HPDE6-E6E7 (cell line): ENCODE data around the gene GPR89B.
"Not testable (repeated sequence)": the region's sequence is repeated elsewhere in the genome, so short reads cannot be mapped to it uniquely, and the experiment has no call there.

ENCODE experiments used
- DNase-seq: peaks from one replicate; pipeline ENCODE4 v3.0.0; 2011; ENCODE audit warnings: missing footprints; ENCODE audit errors: extremely low spot score

The GPR89B gene

DNA sequence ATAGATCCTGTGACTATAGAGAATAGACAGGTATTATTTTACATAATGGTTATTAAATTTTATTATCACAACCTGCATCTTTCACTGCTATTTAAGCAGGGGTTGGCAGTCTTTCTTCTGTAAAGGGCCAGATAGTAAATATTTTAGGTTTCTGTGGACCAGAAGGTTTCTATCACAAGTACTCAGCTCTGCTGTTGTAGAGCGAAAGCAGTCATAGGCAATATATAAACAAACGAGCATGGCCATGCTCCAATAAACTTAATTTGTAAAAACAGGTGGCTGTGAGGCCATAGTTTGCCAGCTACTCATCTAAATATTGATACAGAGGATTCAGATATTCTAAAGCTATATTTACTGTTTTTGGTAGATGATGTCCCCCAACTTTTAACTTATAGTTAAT, 12.2 kb downstream of the GPR89B start:
- not testable (repeated sequence) for DNase-seq

DNA sequence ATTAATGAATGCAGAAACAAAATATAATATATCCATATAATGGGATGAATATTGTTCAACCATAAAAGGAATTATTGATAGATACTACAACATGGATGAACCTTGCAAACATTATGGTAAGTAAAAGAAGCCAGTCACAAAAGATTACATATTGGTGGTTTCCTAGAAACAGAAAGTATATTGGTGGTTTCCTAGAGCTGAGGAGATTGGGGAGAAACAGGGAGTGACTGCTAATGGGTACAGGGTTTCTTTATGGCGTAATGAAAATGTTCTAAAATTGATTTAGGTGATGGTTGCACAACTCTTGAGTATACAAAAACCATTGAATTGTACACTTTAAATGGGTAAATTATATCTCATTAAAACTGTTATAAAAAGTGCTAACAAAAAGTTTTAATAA, 14.3 kb downstream of the GPR89B start:
- not testable (repeated sequence) for DNase-seq

DNA sequence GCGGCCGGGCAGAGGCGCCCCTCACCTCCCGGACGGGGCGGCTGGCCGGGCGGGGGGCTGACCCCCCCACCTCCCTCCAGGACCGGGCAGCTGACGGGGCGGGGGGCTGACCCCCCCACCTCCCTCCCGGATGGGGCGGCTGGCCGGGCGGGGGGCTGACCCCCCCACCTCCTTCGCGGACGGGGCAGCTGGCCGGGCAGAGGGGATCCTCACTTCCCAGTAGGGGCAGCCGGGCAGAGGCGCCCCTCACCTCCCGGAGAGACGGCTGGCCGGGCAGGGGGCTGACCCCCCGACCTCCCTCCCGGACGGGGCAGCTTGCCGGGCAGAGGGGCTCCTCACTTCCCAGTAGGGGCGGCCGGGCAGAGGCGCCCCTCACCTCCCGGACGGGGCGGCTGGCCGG, 21.3 kb downstream of the GPR89B start:
- not testable (repeated sequence) for DNase-seq

DNA sequence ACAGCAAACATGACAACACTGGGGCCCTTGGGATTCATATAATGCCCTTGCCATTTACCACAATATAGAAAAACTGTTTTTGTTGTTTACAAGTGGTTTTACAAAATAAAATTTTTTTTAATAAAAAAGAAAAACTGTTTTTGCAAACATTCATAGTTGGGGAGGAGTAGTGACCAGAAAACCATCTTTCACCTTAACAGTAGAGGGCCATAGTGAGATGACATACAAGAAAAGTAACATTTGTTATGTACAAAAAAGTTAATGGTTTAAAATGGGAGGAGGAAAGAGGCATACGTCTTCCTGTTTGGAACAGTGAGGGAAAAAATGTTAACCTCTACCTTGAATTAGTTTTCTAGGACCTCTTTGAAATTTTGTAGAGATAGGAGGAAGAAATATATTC, 30.7 kb downstream of the GPR89B start:
- not testable (repeated sequence) for DNase-seq

DNA sequence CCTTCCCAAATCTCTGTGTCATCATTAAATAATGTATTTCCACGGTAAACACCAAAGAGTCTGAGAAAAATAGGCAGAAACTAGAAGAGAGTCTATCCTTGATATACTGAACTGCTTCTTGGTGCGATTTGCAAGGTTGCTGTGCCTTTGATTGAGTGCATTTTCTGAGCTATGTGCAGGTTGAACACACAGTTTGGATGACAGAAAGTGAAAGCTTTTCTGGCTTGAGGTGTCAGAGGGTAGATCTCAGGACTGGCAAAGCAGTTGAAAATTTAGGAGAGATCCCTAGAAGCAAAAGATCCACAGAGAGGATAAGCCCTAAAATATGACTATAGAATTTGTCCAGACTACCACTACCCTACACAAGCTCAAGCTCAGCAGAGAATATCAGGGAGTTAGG, 31.5 kb downstream of the GPR89B start:
- not testable (repeated sequence) for DNase-seq

DNA sequence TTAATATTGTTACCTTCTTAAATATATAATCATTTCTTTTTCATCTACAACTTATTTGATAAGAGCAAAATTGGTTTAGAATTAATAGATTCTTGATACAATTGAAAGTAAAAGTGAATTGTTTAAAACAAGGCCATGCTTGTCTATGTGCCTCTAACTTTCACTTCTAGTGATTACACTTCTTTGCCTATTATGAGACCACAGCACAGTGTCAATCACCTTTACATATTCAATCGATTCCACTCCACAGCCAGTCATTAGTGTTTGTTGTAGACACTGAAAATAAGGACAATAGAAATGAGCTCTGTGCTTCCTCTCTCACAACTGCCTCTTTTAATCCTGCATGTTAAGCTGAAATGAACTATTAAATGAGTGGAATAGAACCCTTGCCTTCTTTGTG, 36.4 kb downstream of the GPR89B start:
- not testable (repeated sequence) for DNase-seq

DNA sequence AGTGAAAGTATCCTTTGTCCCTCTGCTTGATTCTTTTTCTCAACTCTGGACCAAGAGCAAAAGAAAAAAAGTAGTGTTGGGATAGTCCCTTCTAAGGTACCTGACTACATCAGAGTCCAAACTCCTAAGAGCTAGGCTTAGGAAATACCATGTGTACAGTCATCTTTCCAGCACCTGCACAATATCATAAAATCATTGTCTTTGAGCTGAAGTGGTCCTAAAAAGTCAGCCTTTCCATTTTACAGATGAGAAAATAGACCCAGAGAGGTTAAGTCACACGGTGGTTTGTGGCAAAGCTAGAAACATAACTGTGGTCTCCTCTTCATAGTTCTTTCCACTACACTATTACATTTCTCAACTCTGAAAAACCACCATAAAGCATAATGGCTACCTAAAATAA, 38.4 kb downstream of the GPR89B start:
- DNase-seq: not testable (repeated sequence)

DNA sequence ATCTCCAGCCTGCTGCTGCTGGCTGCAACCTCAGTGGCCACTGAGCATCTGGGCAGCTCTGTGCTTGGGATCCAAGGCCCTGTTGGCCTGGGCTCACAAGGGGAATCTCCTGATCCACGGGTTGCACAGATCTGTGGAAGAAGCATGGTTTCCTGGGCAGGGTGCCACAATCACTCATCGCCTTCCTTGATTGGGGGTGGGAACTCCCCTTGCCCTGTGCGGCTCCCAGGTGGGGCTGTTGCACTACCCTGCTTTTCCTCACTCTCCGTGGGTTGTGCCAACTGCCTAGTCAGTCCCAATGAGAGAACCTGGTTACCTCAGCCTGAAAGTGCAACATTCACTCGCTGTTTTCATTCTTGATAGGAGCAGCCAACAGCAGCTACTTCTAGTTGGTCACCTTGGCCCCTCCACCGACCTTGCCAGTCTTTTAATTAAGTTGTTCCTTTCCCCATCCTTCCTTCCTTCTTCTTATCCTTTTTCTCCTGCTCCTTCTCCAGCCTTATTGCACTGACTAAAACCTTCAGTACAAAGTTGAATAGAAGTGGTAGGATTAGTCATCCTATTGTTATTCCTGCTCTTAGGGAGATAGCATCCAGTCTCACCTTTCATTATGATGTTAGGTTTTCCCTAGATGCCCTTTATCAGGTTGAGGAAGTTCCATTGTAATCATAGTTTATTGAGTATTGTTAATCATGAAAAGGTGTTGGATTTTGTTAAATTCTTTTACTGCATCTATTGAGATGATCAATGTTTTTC, 50.9 kb downstream of the GPR89B start:
- peak; percentile 0 for DNase-seq

DNA sequence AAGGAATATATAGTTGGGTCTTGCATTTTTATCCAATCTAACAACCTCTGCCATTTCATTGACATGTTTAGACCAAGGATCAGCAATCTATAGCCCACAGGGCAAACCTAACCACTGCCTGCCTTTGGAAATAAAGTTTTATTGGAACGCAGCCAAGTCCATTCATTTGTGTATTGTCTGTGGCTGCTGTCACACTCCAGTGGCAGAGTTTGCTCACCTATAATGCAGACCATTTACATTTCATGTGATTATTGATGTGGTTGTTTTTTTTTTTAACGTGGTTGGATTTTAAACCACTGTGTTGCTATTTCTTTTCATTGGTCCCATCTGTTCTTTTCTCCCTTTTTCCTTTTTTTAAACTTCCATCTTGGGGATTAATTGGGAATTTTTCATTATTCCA, 57.2 kb downstream of the GPR89B start:
- DNase-seq: not testable (repeated sequence)

DNA sequence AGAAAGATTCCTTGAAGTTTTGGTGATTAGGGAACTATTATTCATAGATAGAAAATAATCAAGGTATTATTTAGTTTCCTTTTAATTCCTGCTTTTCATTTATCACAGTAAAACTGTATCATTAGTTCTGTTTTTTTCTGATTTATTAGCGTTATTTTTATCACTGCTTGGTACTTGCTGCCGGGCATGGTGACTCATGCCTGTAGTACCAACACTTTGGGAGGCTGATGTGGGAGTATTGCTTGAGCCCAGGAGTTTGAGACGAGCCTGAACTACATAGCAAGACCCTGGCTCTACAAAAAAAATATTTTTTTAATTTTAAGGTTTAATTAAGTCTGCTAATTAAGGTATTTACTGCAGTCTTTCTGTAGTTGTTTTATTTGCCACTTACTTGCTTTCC, 59.7 kb downstream of the GPR89B start:
- not testable (repeated sequence) for DNase-seq

DNA sequence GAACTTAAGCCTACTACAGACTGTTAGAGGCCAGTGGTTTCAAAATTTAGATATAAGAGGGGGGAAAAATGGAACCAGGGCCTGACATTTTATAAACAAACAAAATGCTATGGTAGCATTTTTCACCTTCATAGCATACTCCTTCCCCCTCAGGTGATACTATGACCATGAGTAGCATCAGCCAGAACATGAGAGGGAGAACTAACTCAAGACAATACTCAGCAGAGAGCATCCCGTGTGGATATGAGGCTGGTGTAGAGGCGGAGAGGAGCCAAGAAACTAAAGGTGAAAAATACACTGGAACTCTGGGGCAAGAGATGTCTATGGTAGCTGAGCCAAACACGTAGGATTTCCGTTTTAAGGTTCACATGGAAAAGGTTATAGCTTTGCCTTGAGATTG, 64.7 kb downstream of the GPR89B start:
- not testable (repeated sequence) for DNase-seq

DNA sequence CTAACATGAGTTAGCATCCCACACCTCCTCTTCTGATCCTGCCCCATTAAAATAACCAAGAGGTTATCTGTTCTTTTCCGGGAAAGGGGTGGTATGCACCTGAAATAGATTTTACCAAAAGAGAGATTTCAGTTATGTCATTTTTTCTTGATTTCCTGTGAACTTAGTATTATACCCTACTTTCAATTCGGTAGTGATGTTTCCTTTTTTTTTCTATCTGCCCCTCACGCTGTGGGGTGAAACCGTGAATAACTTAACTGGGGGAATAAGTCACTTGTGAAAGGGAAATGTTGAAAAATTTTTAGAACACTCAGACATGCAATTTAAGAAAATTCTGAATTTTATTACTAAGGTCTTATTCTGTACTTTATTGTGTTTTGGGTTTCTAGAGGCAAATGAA, 65.2 kb downstream of the GPR89B start:
- not testable (repeated sequence) for DNase-seq

DNA sequence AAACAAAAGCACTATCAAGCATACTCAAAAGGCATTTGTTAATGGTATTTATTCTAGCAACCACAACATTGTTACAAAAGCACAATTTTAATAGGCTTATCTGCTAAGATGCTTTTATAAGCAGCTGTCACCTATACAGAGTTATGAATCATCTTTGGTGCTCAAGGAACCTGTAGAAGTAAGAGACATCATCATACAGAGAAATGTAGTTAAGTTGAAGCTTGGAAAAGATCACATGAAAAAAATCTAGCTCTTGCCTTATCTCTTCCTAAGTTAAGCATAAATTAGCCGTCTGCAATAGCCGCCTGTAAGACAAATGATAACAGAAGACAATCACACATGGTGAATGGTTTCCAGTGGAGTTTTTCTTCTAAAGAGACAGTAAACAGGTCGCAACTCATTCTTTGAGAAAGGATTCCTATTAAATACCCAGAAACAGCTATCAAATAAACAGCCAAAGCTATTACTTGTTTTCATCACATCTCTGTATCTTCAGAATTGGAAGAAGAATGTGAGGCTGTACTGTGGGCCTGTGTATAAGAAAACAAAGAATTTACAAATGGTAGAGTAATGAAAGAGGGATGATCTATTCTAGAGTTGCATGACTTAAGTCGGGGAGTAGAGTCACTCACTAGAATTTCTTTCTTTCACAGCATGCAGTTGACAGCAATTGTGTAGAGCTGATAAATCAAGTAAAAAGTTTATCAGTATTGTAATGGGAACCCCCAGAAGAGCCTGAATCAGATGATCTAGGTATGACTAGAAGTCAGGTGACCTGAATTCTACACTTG, 65.8 kb downstream of the GPR89B start:
- not testable (repeated sequence) for DNase-seq

DNA sequence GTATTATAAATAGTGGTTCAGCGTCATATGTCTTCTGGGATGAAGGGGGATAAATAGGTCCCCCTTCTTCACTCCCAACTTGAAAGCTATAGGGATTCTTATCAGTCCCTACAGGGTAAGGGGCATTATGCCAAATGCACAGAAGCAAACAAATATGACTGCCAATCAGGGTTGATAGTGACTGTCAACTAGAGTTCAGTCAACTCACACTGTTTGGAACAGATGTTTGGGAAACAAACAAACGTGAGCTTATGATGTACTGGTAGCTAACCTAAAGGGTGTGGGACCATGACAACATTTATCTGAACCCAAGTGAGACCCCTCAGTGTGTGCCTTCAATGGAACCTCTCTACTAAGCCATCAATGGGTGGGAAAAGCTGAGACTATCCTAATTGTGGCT, 67.9 kb downstream of the GPR89B start:
- DNase-seq: not testable (repeated sequence)

DNA sequence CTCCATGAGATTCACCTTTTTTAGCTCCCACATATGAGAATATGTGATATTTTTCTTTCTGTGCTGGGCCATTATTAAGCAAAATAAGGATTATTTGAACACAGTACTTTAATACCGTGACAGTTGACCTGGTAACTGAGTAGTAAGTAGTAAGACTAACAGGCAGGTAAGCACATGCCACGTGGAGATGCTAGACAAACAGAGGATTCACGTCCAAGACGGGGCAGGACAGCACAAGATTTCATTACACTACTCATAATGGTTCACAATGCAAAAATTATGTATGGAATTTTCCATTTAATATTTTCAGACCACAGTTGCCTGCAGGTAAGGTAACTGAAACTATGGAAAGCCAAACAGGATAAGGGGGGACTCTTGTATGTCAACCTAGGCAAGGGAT, 79.5 kb downstream of the GPR89B start:
- DNase-seq: not testable (repeated sequence)

DNA sequence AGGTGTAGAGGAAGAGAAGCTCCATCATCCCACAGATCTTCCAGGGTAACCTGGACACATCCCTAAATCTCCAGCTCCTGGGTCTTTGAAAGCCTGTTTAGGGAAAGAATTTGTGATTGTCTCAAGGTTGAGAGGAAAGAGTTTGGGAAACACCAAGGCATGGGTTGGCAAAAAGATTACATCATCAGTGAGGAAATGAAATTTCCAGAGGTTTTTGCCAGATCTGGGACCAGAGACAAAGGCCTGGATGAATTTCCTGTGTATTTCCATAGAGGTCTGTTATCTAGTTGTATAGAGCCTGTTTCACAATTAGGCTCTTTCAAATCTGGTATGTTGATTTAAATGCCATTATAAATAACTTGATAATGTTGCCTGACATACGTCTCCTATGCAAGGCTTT, 82.3 kb downstream of the GPR89B start:
- no peak for DNase-seq

DNA sequence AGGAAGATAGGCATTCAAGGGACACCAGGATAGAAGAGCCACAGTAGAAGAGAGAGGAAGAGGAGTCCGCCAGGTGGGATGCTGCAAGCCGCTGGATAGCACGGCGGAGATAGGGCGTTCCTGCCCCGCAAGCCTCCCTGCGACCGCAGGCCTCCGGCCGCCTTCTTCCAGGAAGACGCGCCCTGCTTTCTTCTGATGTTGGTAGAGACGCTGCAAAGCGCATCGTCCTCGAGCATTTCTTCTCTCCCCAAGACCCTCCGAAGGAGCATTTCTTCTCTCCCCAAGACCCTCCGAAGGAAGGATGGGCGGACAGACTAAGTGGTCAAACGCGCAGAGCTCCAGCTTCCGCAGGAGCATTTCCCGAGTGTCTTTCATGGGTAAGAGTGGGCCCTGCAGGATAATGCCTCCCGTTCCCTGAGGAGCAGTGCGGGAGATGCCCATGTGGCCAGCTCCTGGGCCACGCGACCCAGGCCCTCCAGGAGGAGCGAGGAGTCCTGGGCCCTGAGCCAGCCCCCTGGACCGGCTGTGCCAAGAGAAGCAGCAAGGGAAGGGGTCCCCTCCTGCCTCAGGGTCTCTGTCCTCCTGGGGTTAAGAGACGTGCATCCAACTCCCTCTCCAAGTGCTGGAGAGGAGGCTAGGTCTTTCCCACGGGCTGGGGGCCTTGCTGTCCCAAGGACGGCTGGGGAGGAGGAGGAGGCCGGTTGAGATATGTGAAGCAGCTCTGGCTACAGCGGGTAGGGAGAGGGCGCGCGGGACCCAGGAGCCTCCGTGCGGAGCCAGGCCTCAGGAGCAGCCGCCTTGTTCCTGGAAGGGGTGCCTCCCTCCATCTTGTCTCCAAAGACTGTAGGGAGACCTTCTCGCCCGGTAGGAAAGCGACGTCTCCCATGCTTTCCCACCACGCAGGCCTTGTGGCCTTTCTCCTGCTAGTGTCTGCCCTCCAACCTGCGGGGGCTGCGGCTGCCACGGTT, 85.2 kb downstream of the GPR89B start:
- DNase-seq: not testable (repeated sequence)

DNA sequence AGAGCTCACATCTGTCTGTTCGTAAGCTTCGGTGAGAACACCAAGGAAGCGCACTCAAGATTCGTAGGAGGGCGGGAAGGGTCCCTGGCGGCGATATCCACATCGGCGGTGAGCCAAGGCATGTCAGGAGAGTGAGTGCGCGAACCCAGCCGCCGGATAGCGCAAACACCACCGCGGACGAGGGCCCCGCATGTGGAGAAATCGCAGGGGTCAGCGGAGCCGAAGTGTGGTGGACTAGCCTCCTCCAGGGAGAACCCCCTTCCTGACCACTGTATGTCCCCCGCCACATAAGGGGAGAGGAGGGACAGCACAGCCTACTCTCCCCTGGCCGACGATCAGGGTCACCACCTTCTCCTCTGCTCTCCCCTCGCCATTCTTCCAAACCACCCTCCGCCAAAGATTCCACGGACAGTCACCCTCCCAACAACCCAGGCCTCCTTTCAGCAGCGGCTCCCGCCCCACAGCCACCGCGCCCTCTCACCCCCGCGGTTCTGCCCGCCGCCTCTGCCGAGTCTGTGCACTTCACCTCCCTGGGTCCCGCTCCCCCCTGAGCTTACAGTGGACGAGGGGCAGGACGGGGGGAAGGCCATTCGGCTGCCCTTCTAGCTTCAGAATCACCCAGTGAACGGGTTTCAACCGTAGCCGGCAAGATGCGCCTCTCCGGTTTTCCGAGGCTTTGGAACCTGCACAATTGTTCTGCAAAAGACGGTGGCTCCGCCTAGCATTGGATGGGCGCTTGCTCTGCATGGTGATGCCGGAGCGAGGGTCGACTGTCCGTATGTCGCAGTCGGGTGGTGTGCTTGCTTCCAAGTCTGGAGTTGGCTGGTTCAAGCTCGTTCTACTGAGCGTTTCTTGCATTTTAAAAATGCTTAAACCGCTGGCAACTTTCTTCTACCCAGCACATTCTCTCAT, 86.3 kb downstream of the GPR89B start:
- DNase-seq: not testable (repeated sequence)

DNA sequence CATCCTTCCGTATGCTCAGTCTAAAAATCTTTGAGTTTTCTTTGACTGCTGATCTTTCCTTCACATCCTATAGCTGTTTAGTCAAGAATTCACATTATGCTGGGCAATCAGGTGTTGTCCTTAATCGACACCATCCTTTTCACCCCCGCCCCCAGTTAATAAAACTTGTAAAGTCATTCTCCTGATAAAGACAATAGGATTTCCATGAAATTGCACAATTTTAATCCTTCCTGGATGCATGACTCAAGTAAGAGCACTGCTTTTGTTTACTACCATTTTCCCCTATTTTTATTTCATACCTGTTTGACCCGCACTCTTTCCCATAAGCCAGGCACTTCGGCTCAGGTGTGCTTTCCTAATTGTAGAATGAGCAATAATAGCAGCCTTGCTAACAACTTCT, 96.7 kb downstream of the GPR89B start:
- DNase-seq: not testable (repeated sequence)

DNA sequence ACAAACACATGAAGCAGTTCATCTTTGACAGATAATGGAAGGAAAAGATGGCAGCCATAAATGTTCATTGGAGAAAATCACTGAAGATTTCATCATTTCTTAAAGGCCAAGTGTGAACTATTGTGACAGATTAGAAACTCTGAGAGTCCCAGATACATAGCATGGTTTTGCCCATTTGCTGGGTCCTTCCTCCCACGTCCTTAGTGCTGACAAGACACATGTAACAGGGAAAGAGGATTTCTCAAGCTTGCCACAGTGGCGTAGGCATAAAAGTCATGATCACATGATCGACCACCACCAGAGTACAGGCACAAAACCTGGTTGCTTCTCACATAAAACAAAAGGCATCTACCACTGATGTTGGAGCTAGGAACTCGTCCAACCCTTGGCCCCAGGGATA, 98.8 kb downstream of the GPR89B start:
- not testable (repeated sequence) for DNase-seq

DNA sequence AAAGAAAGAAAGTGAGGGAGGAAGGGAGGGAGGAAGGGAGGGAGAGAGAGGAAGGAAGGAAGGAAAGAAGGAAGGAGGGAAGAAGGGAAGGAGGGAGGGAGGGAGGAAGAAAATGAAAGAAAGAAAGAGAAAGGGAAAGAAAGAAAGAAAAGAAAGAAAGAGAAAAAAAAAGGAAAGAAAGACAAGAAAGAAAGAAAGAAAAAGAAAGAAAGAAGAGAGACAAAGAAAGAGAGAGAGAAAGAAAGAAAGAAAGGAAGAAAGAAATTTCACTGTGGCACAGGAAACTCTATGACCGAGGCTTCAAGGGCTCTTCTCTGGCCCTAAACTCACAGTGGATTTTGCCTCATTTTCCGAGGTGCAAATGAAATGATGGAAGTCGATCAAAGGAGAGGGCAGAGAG, 104.0 kb downstream of the GPR89B start:
- not testable (repeated sequence) for DNase-seq
